Right atrium auricular region (tissue), 2 donors: ENCODE measurements around the gene PLAGL1. TPM values are rescaled to one million over a fixed set of nuclear protein-coding genes. Genes with fewer than 3 reads are reported as not detected.
A peak's percentile ranks its signal among the peaks of the same experiment; 100 is the strongest.

ENCODE experiments used
- DNase-seq: peaks from one replicate; pipeline ENCODE4 v3.0.0-alpha.2; 2019; ENCODE audit warnings: low spot score
- H3K27ac ChIP-seq, 2 donors: fragments of 200-600 bp; sonication (generic); 1 replicate in 1 of 2; 2 replicates in 1 of 2; pipeline ENCODE4 v1.5.1; 2016 to 2019
- H3K27me3 ChIP-seq, 2 donors: fragments of 200-600 bp; sonication (generic); one replicate each; pipeline versions ENCODE4 v1.5.1 to v1.6.0; 2017 to 2019
- H3K36me3 ChIP-seq: fragments of 200-600 bp; sonication (generic); one replicate; pipeline ENCODE4 v1.5.1; 2016
- H3K4me1 ChIP-seq, 2 donors: fragments of 200-600 bp; sonication (generic); one replicate each; pipeline versions ENCODE4 v1.5.1 to v1.6.0; 2017 to 2019
- H3K4me3 ChIP-seq, 2 donors: fragments of 200-600 bp; sonication (generic); 1 replicate in 1 of 2; 2 replicates in 1 of 2; pipeline ENCODE4 v1.5.1; 2017 to 2019; ENCODE audit warnings: mild to moderate bottlenecking in 1 of 2, moderate library complexity in 1 of 2
- H3K9me3 ChIP-seq, 2 donors: fragments of 200-600 bp; sonication (generic); one replicate each; pipeline ENCODE4 v1.5.1; 2019
- total RNA-seq, 2 donors: library from RNA; depleted of rRNA; stranded (reverse); fragments of >200 nt; gene quantifications; one replicate each; pipeline ENCODE4 v1.1.0, GENCODE V29; 2016
- TF ChIP-seq, protein P1 (sequence below), 2 donors: fragments of 200-600 bp; sonication (generic); IDR thresholded peaks; one replicate each; pipeline ENCODE4 v1.5.1; 2019; ENCODE audit warnings: antibody characterized with exemption in 2 of 2

Gene PLAGL1
- total RNA-seq, 2 donors from 2014 or later = 6.8 to 8.5 TPM

- Histone ChIP-seq H3K9me3 (no peaks in the 10 kb centered on the region), H3K4me1 (no peaks in the 10 kb centered on the region), H3K27me3 (no peaks in the 10 kb centered on the region), H3K36me3 (no peaks in the 10 kb centered on the region), H3K4me3 (no peak overlapping the region), H3K27ac (no peak overlapping the region)
- DNase-seq = no peak
- TF ChIP-seq, protein P1, sequence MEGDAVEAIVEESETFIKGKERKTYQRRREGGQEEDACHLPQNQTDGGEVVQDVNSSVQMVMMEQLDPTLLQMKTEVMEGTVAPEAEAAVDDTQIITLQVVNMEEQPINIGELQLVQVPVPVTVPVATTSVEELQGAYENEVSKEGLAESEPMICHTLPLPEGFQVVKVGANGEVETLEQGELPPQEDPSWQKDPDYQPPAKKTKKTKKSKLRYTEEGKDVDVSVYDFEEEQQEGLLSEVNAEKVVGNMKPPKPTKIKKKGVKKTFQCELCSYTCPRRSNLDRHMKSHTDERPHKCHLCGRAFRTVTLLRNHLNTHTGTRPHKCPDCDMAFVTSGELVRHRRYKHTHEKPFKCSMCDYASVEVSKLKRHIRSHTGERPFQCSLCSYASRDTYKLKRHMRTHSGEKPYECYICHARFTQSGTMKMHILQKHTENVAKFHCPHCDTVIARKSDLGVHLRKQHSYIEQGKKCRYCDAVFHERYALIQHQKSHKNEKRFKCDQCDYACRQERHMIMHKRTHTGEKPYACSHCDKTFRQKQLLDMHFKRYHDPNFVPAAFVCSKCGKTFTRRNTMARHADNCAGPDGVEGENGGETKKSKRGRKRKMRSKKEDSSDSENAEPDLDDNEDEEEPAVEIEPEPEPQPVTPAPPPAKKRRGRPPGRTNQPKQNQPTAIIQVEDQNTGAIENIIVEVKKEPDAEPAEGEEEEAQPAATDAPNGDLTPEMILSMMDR (IDR thresholded peaks at IDR 0.05) = no peak
Measured at GRCh38 chr6:143973097-143973966, 34.7 kb downstream of the PLAGL1 start.

DNA sequence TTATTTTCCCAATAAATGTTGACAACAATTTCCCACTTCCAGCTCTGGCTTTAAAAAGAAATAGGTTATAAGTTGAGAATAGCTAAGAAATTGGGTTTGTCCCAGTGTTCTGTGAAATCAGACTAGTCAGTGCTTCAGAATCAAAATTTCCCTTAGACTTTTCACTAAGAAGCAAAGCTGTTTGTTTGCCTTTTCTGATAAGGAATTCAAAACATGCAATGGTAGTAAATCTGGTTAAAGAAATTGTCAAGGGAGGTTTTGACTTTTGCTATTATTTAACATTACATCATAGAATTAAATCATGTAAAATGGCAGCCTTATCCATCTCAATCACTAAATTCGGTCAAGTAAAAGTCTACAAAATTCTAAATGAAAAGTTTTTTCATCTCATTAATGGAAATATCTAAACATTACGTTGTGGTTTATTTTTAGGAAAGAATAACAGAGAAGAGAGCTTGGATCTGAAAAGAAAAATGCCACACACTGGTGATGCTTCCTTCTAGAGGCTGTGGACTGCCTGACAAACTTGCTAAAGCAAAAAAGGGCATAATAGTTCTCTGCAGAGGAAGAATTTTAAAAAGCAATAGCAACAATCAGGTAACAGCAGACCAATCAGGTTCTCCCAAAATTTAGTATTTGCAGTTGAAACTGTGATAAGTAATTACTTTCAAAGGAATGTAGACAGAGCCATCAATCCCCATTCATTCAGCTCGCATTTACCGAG lies 36.4 kb downstream of the PLAGL1 start:
- Histone ChIP-seq H3K4me3 (no peak overlapping the region), H3K27me3 (no peaks in the 10 kb centered on the region), H3K4me1 (no peaks in the 10 kb centered on the region), H3K36me3 (no peaks in the 10 kb centered on the region), H3K27ac (peak overlapping the region in 1 of 2 donors; percentile 8), H3K9me3 (no peaks in the 10 kb centered on the region)
- TF ChIP-seq, protein P1 (IDR thresholded peaks at IDR 0.05) = no peak
- no peak for DNase-seq

DNA sequence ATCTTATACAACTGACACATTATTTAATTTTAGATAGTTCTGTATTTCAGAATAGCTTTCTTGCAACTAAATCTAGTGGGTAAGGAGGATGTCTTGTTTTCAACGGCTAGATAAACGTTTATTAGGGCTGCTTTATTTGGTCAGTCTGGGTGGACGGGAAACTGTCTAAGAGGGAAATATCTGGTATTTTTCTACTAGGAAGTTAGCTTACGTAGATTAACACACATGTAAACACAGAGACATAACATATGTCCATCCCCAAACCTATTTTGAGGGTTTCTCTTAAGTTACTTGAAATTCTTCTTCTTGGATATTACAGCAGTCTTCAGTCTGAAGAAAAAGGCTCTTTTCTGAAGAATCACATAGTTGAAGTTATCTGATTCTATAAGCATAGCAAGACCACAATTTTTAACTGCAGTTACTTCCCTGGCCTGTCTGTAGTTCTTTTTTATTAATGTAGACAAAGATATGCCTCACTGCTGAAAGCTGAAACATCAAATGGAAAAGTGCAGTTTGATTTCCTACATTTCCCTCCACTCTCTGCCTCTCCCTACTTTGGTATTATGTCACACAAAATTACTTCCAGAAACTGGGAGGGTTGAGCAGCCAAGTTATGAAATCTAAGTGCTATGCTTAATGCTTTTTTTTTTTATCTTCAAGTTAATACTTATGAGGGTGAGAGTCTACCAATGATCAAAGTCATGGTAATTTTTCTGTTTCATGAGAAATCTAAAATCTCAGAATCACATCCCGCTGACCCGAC lies 37.4 kb downstream of the PLAGL1 start:
- H3K27ac ChIP-seq = peak overlapping the region in 1 of 2 donors; percentile 8
- H3K9me3 ChIP-seq = no peaks in the 10 kb centered on the region
- TF ChIP-seq, protein P1 (IDR thresholded peaks at IDR 0.05) = no peak
- no peaks in the 10 kb centered on the region for H3K27me3 ChIP-seq
- no peak for DNase-seq
- H3K36me3 ChIP-seq = no peaks in the 10 kb centered on the region
- no peak overlapping the region for H3K4me3 ChIP-seq
- no peaks in the 10 kb centered on the region for H3K4me1 ChIP-seq

GRCh38 chr6:143969077-143969476 lies 39.0 kb downstream of the PLAGL1 start:
- Histone ChIP-seq H3K4me3 (no peak overlapping the region), H3K4me1 (peaks cover 0 to 9% of the 10 kb centered on the region in 2 donors), H3K36me3 (peaks cover 7% of the 10 kb centered on the region), H3K27ac (no peak overlapping the region), H3K9me3 (no peaks in the 10 kb centered on the region), H3K27me3 (no peaks in the 10 kb centered on the region)
- DNase-seq = no peak
- TF ChIP-seq, protein P1 (IDR thresholded peaks at IDR 0.05) = no peak

GRCh38 chr6:143967706-143968376 lies 40.2 kb downstream of the PLAGL1 start:
- no peak overlapping the region for H3K4me3 ChIP-seq
- no peaks in the 10 kb centered on the region for H3K27me3 ChIP-seq
- no peak for DNase-seq
- no peaks in the 10 kb centered on the region for H3K9me3 ChIP-seq
- peaks cover 0 to 17% of the 10 kb centered on the region in 2 donors for H3K4me1 ChIP-seq
- TF ChIP-seq, protein P1 (IDR thresholded peaks at IDR 0.05) = no peak
- H3K36me3 ChIP-seq = peaks cover 7% of the 10 kb centered on the region
- H3K27ac ChIP-seq = no peak overlapping the region
